Esophagus (tissue), 2 donors: ENCODE data around the gene GSTA5. TPM values are rescaled to one million over a fixed set of nuclear protein-coding genes. Genes with fewer than 3 reads are reported as not detected.

Experiments used
- H3K27ac ChIP-seq, 2 donors: one replicate each; pipeline ENCODE4 v1.5.1; 2013; ENCODE audit warnings: low read depth in 2 of 2, mild to moderate bottlenecking in 2 of 2, inconsistent platforms in 1 of 2, low read length in 1 of 2, moderate library complexity in 1 of 2
- H3K27me3 ChIP-seq, 2 donors: one replicate each; pipeline ENCODE4 v1.6.1; 2013; ENCODE audit warnings: low read length in 2 of 2, control low read depth in 1 of 2, mild to moderate bottlenecking in 1 of 2; ENCODE audit not compliant: insufficient read depth in 2 of 2, control insufficient read depth in 1 of 2
- H3K36me3 ChIP-seq, 2 donors: one replicate each; pipeline ENCODE4 v1.6.1; 2013; ENCODE audit warnings: low read length in 1 of 2; ENCODE audit not compliant: control insufficient read depth in 2 of 2, insufficient read depth in 2 of 2
- H3K4me1 ChIP-seq, 2 donors: one replicate each; pipeline ENCODE4 v1.6.1; 2013; ENCODE audit warnings: low read length in 1 of 2; ENCODE audit not compliant: control insufficient read depth in 2 of 2, insufficient read depth in 2 of 2
- H3K4me3 ChIP-seq, 2 donors: one replicate each; pipeline ENCODE4 v1.5.1; 2013; ENCODE audit warnings: low read length in 2 of 2, mild to moderate bottlenecking in 2 of 2, low read depth in 1 of 2, moderate library complexity in 1 of 2
- H3K9me3 ChIP-seq, 2 donors: one replicate each; pipeline ENCODE4 v1.6.1; 2013; ENCODE audit warnings: mild to moderate bottlenecking in 2 of 2, low read depth in 1 of 2, low read length in 1 of 2, moderate library complexity in 1 of 2; ENCODE audit not compliant: control insufficient read depth in 2 of 2, insufficient read depth in 1 of 2
- WGBS, 2 donors: extraction: QIAGEN DNeasy Blood & Tissue Kit; methylation state at CpG; one replicate each; pipeline ENCODE4 v1.1.7; 2013; 5-methylcytosine and 5-hydroxymethylcytosine counted together
- polyA plus RNA-seq, 2 donors: library from polyadenylated mRNA; stranded (reverse); fragments of 200-250 nt; gene quantifications; one replicate each; pipeline ENCODE4 v1.2.3, GENCODE V29; 2013
- donor health status: healthy with polysubstance abuse.
- donor health status: Bipolar disorder and iron deficiency.

Gene GSTA5
- polyA plus RNA-seq: not detected

DNA sequence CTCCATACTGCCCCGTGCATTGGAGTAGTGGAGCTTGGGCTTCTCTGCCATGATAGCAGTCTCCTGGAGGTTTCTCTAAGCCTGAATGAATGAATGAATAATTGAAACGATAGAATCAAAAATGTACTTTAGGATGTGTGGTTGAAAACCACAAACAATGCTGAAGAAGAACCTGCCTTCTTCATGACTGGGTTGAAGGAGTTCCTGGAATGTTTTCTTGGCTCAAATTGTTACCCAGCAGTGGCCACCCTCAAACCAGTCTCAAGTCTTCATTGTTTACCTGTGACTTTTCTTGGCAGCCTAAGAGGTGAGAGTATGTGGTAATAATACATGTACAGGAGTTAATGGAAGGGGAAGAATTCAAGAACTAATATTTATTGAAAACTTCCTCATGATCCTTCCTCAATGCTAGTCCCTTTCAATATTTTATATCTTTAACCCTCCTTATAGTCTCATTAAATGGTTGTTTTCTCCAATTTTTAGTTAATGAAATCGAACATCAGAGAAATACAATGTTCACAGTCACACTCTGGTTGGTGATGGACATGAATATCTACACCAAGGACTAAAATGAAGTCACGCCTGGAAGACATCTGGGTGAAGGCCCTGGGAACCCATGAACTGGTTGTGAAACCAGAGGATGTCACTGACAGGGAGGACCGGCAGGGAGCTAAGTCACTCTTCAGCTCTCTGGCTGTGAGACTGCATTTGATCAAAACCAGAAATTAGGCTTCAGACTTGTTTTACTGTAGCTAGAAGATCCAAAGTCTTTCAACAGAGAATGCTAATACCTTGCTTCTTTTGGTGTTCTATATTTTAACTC, at the start of gene GSTA5:
Gene GSTA5 (minus strand): TSS at position 51 of the 823 bp plus-strand sequence.
- H3K36me3 ChIP-seq: no peaks in the 10 kb centered on the region
- no peaks in the 10 kb centered on the region for H3K9me3 ChIP-seq
- no peaks in the 10 kb centered on the region for H3K27me3 ChIP-seq
- no peaks in the 10 kb centered on the region for H3K4me1 ChIP-seq
- peak within 1 kb of the TSS in 1 of 2 donors; percentile 31 for H3K27ac ChIP-seq
- no peak within 1 kb of the TSS for H3K4me3 ChIP-seq
- WGBS, 2 donors: 71 to 82% methylated on average over 5 of the region's 5 CpGs

DNA sequence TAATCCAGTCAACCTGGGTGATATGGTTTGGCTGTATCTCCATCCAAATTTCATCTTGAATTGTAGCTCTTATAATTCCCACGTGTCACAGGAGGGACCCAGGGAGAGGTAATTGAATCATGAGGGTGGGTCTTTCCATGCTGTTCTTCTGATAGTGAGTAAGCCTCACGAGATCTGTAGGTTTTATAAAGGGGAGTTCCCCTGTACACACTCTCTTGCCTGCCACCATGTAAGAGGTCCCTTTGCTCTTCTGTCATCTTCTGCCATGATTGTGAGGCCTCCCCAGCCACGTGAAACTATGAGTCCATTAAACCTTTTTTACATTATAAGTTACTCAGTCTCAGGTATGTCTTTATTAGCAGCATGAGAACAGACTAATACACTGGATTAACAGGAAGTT, 49.4 kb upstream of the GSTA5 start:
- Histone ChIP-seq H3K9me3 (no peaks in the 10 kb centered on the region), H3K4me1 (no peaks in the 10 kb centered on the region), H3K27me3 (no peaks in the 10 kb centered on the region), H3K36me3 (no peaks in the 10 kb centered on the region), H3K27ac (no peak overlapping the region), H3K4me3 (no peak overlapping the region)
- WGBS, 2 donors: 76 to 79% methylated on average over 3 of the region's 3 CpGs

GRCh38 chr6:52887910-52888524, 47.4 kb upstream of the GSTA5 start:
- WGBS, 2 donors: 80 to 82% methylated on average over 3 of the region's 3 CpGs
- no peak overlapping the region for H3K27ac ChIP-seq
- H3K27me3 ChIP-seq: no peaks in the 10 kb centered on the region
- no peak overlapping the region for H3K4me3 ChIP-seq
- no peaks in the 10 kb centered on the region for H3K9me3 ChIP-seq
- H3K4me1 ChIP-seq: no peaks in the 10 kb centered on the region
- no peaks in the 10 kb centered on the region for H3K36me3 ChIP-seq

DNA sequence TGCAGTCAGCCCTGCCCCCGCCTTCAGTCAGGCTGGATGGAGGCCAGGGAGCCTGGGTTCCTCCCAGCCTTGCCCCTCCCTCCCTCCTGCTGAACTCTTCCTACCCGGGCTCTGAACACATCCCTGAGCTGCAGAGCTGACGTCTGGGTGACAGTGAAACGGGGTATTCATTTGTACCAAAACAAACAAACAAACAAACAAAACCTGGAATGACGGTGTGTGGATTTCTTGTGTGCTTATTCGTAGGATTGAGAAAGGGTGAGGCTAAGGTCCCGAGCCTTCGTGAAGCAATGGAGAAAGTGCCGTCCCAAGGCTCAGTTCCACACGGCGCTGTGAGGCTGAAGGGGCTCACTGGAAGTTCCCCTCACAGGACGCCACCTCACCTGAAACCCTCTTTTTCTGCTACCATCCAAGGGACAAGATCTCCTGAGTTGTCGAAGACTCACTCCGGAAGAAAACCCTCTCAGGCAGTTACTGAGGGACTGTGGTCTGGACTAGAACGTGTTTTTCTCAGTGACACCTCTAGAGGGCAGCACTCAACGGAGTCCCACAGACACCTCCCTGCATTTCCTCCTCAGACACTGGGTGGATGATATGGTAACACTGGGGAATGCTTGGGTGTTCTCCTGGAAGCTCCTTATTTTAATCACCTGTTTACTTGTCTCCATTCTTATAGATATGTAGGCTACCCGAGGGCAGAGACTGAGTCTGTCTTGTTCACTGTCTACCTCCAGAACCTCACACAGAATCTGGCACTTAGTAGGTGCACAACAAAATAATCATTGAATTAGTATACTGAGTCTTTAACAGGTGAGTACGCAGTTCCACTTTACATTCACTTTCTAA, 41.6 kb upstream of the GSTA5 start:
- Histone ChIP-seq H3K36me3 (no peaks in the 10 kb centered on the region), H3K9me3 (no peaks in the 10 kb centered on the region), H3K4me3 (peak overlapping the region; percentile 59 to 78), H3K27ac (peak overlapping the region; percentile 38 to 91), H3K27me3 (no peaks in the 10 kb centered on the region), H3K4me1 (no peaks in the 10 kb centered on the region)
- 6 to 8% methylated on average over 18 of the region's 18 CpGs for WGBS, 2 donors

DNA sequence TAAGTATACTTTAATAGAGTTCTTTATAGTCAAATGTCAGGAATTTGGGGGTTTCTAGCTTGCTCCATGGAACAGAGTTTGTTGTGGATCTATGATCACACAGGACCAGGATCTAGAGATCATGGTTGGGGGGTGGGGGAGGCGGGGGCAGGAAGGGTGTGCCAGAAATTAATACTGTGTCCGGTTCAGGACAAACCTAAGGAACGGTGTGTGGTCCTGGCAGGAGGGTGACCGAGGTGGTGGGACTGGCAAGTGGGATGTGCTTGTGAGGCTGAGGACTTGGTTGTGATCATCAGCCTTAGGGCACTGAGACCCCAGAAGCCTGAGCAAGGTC, 41.0 kb upstream of the GSTA5 start:
- H3K36me3 ChIP-seq: no peaks in the 10 kb centered on the region
- WGBS, 2 donors: 41 to 43% methylated on average over 4 of the region's 4 CpGs
- no peaks in the 10 kb centered on the region for H3K4me1 ChIP-seq
- peak overlapping the region in 1 of 2 donors; percentile 78 for H3K4me3 ChIP-seq
- H3K9me3 ChIP-seq: no peaks in the 10 kb centered on the region
- H3K27ac ChIP-seq: no peak overlapping the region
- H3K27me3 ChIP-seq: no peaks in the 10 kb centered on the region

- Histone ChIP-seq H3K27ac (no peak overlapping the region), H3K36me3 (no peaks in the 10 kb centered on the region), H3K9me3 (no peaks in the 10 kb centered on the region), H3K4me1 (no peaks in the 10 kb centered on the region), H3K27me3 (no peaks in the 10 kb centered on the region), H3K4me3 (no peak overlapping the region)
- WGBS, 2 donors: 67 to 70% methylated on average over 2 of the region's 2 CpGs
Observed at GRCh38 chr6:52877786-52878185, 37.2 kb upstream of the GSTA5 start.

- Histone ChIP-seq H3K27ac (no peak overlapping the region), H3K4me3 (no peak overlapping the region), H3K4me1 (no peaks in the 10 kb centered on the region), H3K9me3 (no peaks in the 10 kb centered on the region), H3K36me3 (no peaks in the 10 kb centered on the region), H3K27me3 (no peaks in the 10 kb centered on the region)
- WGBS, 2 donors: 64 to 70% methylated on average over 3 of the region's 3 CpGs
Observed at GRCh38 chr6:52877168-52877567, 36.6 kb upstream of the GSTA5 start.

DNA sequence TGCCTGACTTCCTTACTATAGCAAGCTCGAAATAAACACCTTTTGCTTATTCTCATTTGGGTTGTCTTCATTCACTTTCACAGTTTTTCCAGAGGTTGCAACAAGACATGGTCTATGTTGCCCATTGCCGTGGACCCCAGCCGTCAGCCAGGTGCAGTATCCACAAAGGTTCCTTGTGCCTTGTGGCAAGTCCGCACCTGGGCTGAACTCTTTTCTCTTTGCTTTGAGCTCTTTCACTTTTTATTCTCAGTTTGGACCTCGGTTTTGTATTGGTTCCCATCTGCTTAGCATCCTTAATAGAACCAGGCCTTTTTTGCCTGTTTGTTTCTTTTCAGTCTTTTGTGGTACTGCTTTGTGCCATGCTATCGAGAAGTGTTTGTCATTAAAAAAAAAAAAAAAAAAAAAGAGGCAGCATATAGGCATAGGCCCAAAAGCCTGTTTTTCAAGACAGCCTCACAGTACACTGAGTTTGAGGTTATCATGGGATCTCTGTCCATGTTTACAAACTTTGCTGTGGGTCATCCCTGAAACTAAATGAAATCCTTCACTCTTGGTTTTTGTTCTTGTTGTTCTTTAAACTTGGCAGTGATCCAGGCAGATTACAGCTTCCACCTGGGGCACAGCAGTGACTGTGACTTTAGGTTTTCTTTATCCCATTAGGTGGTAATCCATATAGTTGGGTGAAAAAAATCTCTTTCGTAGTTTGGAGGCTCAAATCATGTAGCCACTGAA, 35.6 kb upstream of the GSTA5 start:
- no peaks in the 10 kb centered on the region for H3K27me3 ChIP-seq
- WGBS, 2 donors: 81% methylated on average over 7 of the region's 7 CpGs
- H3K4me1 ChIP-seq: no peaks in the 10 kb centered on the region
- H3K4me3 ChIP-seq: no peak overlapping the region
- no peaks in the 10 kb centered on the region for H3K36me3 ChIP-seq
- H3K27ac ChIP-seq: no peak overlapping the region
- no peaks in the 10 kb centered on the region for H3K9me3 ChIP-seq

GRCh38 chr6:52872031-52872430, 31.4 kb upstream of the GSTA5 start:
- Histone ChIP-seq H3K4me3 (no peak overlapping the region), H3K36me3 (no peaks in the 10 kb centered on the region), H3K27me3 (no peaks in the 10 kb centered on the region), H3K27ac (no peak overlapping the region), H3K9me3 (no peaks in the 10 kb centered on the region), H3K4me1 (no peaks in the 10 kb centered on the region)
- WGBS, 2 donors: 33% methylated on average over 4 of the region's 4 CpGs
